H1 (cell line): ENCODE data around the gene NSL1. TPM values are rescaled to one million over a fixed set of nuclear protein-coding genes. Genes with fewer than 3 reads are reported as not detected.

Experiments used
- CEBPB ChIP-seq: IDR thresholded peaks from 2 replicates; pipeline ENCODE4 v1.6.1; 2012; ENCODE audit warnings: low read depth, low read length
- EZH2 ChIP-seq: fragments of 200-600 bp; sonication (generic); IDR thresholded peaks from 2 replicates; pipeline ENCODE4 v1.7.1; 2012; ENCODE audit warnings: low read depth, mild to moderate bottlenecking, moderate library complexity, low read length, inconsistent platforms; ENCODE audit not compliant: severe bottlenecking
- RAD21 ChIP-seq, 2 experiments: IDR thresholded peaks in 1 of 2; conservative IDR thresholded peaks in 1 of 2; 2 replicates each; pipeline ENCODE4 v1.6.1; 2011; ENCODE audit warnings: low read depth in 2 of 2, low read length in 2 of 2, improper control_type of control experiment in 1 of 2, inconsistent platforms in 1 of 2, mild to moderate bottlenecking in 1 of 2, moderate library complexity in 1 of 2
- SAP30 ChIP-seq: fragments of 300-600 bp; sonication (generic); IDR thresholded peaks from 2 replicates; pipeline ENCODE4 v1.7.1; 2012; ENCODE audit warnings: low read length, moderate library complexity, mild to moderate bottlenecking, inconsistent platforms; ENCODE audit not compliant: insufficient read depth, insufficient replicate concordance
- TAF1 ChIP-seq: IDR thresholded peaks from 2 replicates; pipeline ENCODE4 v1.6.1; 2011; ENCODE audit warnings: mild to moderate bottlenecking, low read depth, low read length
- YY1 ChIP-seq: IDR thresholded peaks from 2 replicates; pipeline ENCODE4 v1.6.1; 2011; ENCODE audit warnings: low read depth, mild to moderate bottlenecking, low read length
- ZNF274 ChIP-seq: IDR thresholded peaks from 2 replicates; pipeline ENCODE4 v1.7.0; 2012; ENCODE audit warnings: low read length, borderline replicate concordance; ENCODE audit errors: extremely low read depth
- polyA plus RNA-seq, 7 experiments: library from polyadenylated mRNA; depleted of rRNA in 3 of 7; stranded (reverse) in 5 of 7; unstranded in 2 of 7; fragments of >200 nt in 5 of 7; fragments of 200-250 nt in 2 of 7; gene quantifications; 1 replicate in 5 of 7; 2 replicates in 1 of 7; 4 replicates in 1 of 7; pipeline versions ENCODE4 v1.2.1 to v1.2.3, GENCODE V29; 2011 to 2013; ENCODE audit warnings: missing spikeins in 2 of 7, mixed read lengths in 2 of 7
- total RNA-seq: library from RNA; stranded (reverse); fragmentation: NEBNext Ultra II Directional; extraction: Animal tissue kit (Norgen Biotek cat#: 25700); gene quantifications from 2 replicates; pipeline ENCODE4 v1.2.1, GENCODE V29; 2021
- TF ChIP-seq, protein P1 (sequence below): IDR thresholded peaks from 2 replicates; pipeline ENCODE4 v1.6.1; 2011; ENCODE audit warnings: low read length, improper control_type of control experiment
- TF ChIP-seq, protein P2 (sequence below): IDR thresholded peaks from 2 replicates; pipeline ENCODE4 v1.6.1; 2012; ENCODE audit warnings: inconsistent platforms

NSL1 gene
- total and polyA plus RNA-seq, 2 of the 8 experiments (the other 6 are each of a cell fraction or from before 2014, with no cell fraction given) = 25.4 to 51.7 TPM

DNA sequence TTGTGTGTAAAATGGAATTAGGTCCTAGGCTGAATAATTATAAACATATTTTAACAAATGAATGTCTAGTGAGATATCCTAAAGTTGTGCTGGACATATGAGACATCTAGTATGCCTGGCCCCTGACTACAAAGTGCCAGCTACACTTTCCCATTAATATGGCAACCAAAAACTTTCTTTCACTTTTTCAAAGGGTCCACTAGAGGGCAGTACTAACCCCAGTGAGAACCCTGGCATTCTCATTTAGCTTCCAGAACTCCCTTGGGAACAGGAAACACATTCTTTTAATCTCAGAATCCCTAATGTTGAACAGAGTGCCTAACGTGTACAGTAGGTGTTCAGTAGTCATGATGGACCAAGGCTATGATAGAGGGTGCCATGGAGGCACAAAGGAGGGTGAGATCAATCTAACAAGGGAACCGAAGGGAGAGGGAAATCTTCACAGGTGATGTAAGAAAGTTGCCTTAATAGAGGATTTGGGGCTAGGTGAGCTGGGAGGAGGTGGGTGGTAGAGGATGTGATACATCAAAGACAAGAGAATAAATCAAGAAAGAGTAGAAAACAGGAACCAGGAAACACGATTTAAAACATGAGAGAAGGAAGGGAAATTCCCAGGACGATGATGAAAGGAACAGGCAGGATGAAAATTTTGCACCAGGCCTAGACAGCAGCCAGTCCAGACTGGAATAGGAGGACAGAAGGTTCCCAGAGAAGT is 41.6 kb downstream of the NSL1 start (continued):
- TF ChIP-seq TAF1 (no peak), ZNF274 (no peak), RAD21 (IDR thresholded peaks at IDR 0.05 in 1 of 2, conservative IDR thresholded peaks at IDR 0.05 in 1 of 2; ENCODE audit: low read depth in 2 of 2, low read length in 2 of 2) (peak; percentile 48 to 64), YY1 (0 out of 2 replicates have a peak, but pooled peaks have one; percentile 49), SAP30 (no peak), CEBPB (no peak), EZH2 (no peak)
- TF ChIP-seq, protein P1, sequence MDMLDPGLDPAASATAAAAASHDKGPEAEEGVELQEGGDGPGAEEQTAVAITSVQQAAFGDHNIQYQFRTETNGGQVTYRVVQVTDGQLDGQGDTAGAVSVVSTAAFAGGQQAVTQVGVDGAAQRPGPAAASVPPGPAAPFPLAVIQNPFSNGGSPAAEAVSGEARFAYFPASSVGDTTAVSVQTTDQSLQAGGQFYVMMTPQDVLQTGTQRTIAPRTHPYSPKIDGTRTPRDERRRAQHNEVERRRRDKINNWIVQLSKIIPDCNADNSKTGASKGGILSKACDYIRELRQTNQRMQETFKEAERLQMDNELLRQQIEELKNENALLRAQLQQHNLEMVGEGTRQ = no peak
- TF ChIP-seq, protein P2, sequence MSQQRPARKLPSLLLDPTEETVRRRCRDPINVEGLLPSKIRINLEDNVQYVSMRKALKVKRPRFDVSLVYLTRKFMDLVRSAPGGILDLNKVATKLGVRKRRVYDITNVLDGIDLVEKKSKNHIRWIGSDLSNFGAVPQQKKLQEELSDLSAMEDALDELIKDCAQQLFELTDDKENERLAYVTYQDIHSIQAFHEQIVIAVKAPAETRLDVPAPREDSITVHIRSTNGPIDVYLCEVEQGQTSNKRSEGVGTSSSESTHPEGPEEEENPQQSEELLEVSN = no peak
